B cell (primary cell): Measurements from ENCODE around the gene PLEKHJ1. TPM values are rescaled to one million over a fixed set of nuclear protein-coding genes. Genes with fewer than 3 reads are reported as not detected.
A peak's percentile ranks its signal among the peaks of the same experiment; 100 is the strongest.

Source experiments
- ATAC-seq: fragments of 200-7000 bp; cut with Tn5 transposase; one replicate; pipeline ENCODE4 v1.10.0; 2021; ENCODE audit warnings: low read depth, mild to moderate bottlenecking, moderate number of reproducible peaks, moderate library complexity
- CTCF ChIA-PET: fragments of 350-600 bp; sonication (Branson Sonifier 250); formaldehyde crosslinking; loops from one replicate; lab custom pipeline; 2021; ENCODE audit warnings: antibody characterized with exemption, inconsistent platforms; lab: Charles Lee
- POLR2A ChIA-PET: fragments of 350-600 bp; sonication (Branson Sonifier 250); formaldehyde crosslinking; loops from one replicate; lab custom pipeline; 2021; ENCODE audit warnings: antibody characterized with exemption; lab: Charles Lee
- DNase-seq: peaks from one replicate; pipeline ENCODE4 v3.0.0; 2013
- H2AFZ ChIP-seq: 2 replicates; pipeline ENCODE4 v1.6.1; 2012; ENCODE audit warnings: mild to moderate bottlenecking, low read depth, low read length; ENCODE audit not compliant: insufficient read depth, poor library complexity, severe bottlenecking
- H3K27ac ChIP-seq, 2 donors: 1 replicate in 1 of 2; 2 replicates in 1 of 2; pipeline ENCODE4 v1.5.1; 2012 to 2013; ENCODE audit warnings: low read length in 2 of 2, mild to moderate bottlenecking in 2 of 2, moderate library complexity in 1 of 2
- H3K27me3 ChIP-seq, 4 experiments: fragments of 200-600 bp in 1 of 4; sonication (generic) in 1 of 4; replicated peaks in 1 of 4; 1 replicate in 2 of 4; 2 replicates in 2 of 4; pipeline versions ENCODE4 v1.6.1 to v1.7.0; 2013 to 2016; ENCODE audit warnings: low read length in 3 of 4, mild to moderate bottlenecking in 2 of 4, mixed read lengths in 1 of 4, moderate library complexity in 1 of 4; ENCODE audit not compliant: insufficient read depth in 4 of 4, control insufficient read depth in 3 of 4; ENCODE audit errors: control extremely low read depth in 1 of 4
- H3K36me3 ChIP-seq, 2 experiments: replicated peaks in 1 of 2; 1 replicate in 1 of 2; 2 replicates in 1 of 2; pipeline versions ENCODE4 v1.6.1 to v1.7.1; 2013; ENCODE audit warnings: low read length in 1 of 2; ENCODE audit not compliant: insufficient read depth in 2 of 2, control insufficient read depth in 1 of 2; ENCODE audit errors: control extremely low read depth in 1 of 2, extremely low read depth in 1 of 2
- H3K4me1 ChIP-seq, 2 donors: fragments of 200-600 bp in 1 of 2; sonication (generic) in 1 of 2; 1 replicate in 1 of 2; 2 replicates in 1 of 2; pipeline versions ENCODE4 v1.5.1 to v1.6.1; 2013 to 2017; ENCODE audit warnings: low read length in 2 of 2; ENCODE audit not compliant: control insufficient read depth in 2 of 2, insufficient read depth in 2 of 2
- H3K4me2 ChIP-seq: replicated peaks from 2 replicates; pipeline ENCODE3; 2012; ENCODE audit warnings: mild to moderate bottlenecking, low read depth, low read length; ENCODE audit not compliant: poor library complexity, severe bottlenecking
- H3K4me3 ChIP-seq, 5 experiments: fragments of 200-600 bp in 1 of 5; sonication (generic) in 1 of 5; 1 replicate in 3 of 5; 2 replicates in 2 of 5; pipeline versions ENCODE4 v1.5.1 to v1.7.0; 2011 to 2016; ENCODE audit warnings: low read length in 4 of 5, mild to moderate bottlenecking in 4 of 5, low read depth in 2 of 5, control low read depth in 1 of 5, moderate library complexity in 1 of 5; ENCODE audit not compliant: insufficient read depth in 1 of 5; ENCODE audit errors: control extremely low read depth in 1 of 5, extremely low read depth in 1 of 5
- H3K79me2 ChIP-seq: fragments of 200-600 bp; sonication (generic); one replicate; pipeline ENCODE4 v1.6.0; 2016; ENCODE audit warnings: low read length; ENCODE audit not compliant: control insufficient read depth, insufficient read depth
- H3K9ac ChIP-seq: fragments of 200-600 bp; sonication (generic); 2 replicates; pipeline ENCODE4 v1.6.1; 2017; ENCODE audit warnings: mild to moderate bottlenecking, low read length, moderate library complexity
- H3K9me3 ChIP-seq, 3 donors: one replicate each; pipeline versions ENCODE4 v1.6.1 to v1.7.1; 2013; ENCODE audit warnings: low read length in 2 of 3; ENCODE audit not compliant: control insufficient read depth in 2 of 3, insufficient read depth in 1 of 3; ENCODE audit errors: control extremely low read depth in 1 of 3
- H4K20me1 ChIP-seq: 2 replicates; pipeline ENCODE4 v1.6.0; 2012; ENCODE audit warnings: mild to moderate bottlenecking, low read length; ENCODE audit not compliant: insufficient read depth, control insufficient read depth, poor library complexity, severe bottlenecking
- H3K27ac Mint-ChIP-seq: one replicate; pipeline ENCODE4 v1.8.0; 2021; ENCODE audit warnings: mixed read lengths
- H3K27me3 Mint-ChIP-seq: one replicate; pipeline ENCODE4 v1.8.0; 2021; ENCODE audit warnings: mixed read lengths
- H3K4me1 Mint-ChIP-seq: one replicate; pipeline ENCODE4 v1.8.0; 2021; ENCODE audit warnings: mixed read lengths
- H3K4me3 Mint-ChIP-seq: one replicate; pipeline ENCODE4 v1.8.0; 2021; ENCODE audit warnings: mixed read lengths
- H3K9me3 Mint-ChIP-seq: one replicate; pipeline ENCODE4 v1.8.0; 2022; ENCODE audit warnings: mixed read lengths; ENCODE audit not compliant: insufficient read depth
- EZH2 ChIP-seq: IDR thresholded peaks from 2 replicates; pipeline ENCODE4 v1.6.1; 2012; ENCODE audit warnings: borderline replicate concordance, low read depth, mild to moderate bottlenecking, moderate library complexity, low read length; ENCODE audit not compliant: insufficient read depth, poor library complexity, severe bottlenecking
- WGBS: methylation state at CpG from one replicate; pipeline ENCODE4 v1.1.5; 2013; ENCODE audit warnings: missing lambda C conversion rate; ENCODE audit not compliant: insufficient coverage; 5-methylcytosine and 5-hydroxymethylcytosine counted together
- intact Hi-C: fragments of 100-400 bp; cut with micrococcal nuclease; formaldehyde crosslinking; loops from one replicate; pipeline ENCODE4 v1.10.0; 2022
- polyA plus RNA-seq: library from polyadenylated mRNA; depleted of rRNA; stranded (reverse); fragments of >200 nt; gene quantifications from 2 replicates; pipeline ENCODE4 v1.2.3, GENCODE V29; 2012
- total RNA-seq, 2 donors: library from RNA; stranded (reverse); fragments of 120-200 nt in 1 of 2; gene quantifications; 1 replicate in 1 of 2; 2 replicates in 1 of 2; pipeline versions ENCODE4 v1.2.3 to v1.2.4, GENCODE V29; 2013 to 2022
- TF ChIP-seq, protein P1 (sequence below): fragments of 200-600 bp; IDR thresholded peaks from one replicate; pipeline ENCODE4 v1.8.0; 2022; ENCODE audit warnings: antibody characterized with exemption, mild to moderate bottlenecking

Gene PLEKHJ1
- total and polyA plus RNA-seq, 2 donors (not counting 1 experiment from before 2014, with no cell fraction given): 86.7 to 117 TPM

DNA sequence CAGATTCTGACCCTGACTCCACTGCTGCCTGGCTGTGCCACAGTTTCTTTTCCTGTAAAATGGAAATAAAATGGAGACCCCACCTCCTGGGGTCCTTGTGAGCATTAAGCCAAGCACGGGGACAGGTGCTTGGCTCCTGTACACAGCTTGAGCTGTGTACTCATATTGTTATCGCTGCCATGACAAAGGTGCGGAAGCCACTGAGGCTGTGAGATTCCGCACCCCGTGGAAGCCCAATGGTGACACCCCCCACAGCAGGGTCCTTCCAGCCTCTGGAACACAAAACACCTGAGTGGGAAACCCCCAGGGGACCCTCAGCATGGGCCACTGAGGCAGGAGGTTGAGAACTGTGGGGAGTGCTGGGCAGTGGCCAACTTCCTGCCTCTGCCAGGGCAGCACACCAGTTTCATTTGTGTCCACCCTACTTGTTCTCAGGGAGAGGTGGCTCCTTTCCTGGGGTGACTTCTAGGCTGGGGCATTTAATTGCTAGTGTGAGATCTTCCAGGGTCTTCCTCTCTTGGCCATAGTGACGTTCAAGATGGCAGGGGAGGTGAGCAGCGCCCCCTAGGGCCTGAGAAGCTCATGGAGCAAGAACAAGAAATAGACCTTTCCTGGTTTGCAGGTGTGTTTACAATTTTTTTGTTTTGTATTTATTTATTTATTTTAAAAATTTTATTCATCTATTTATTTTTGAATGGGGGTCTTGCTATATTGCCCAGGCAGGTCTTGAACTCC, 25.5 kb upstream of the PLEKHJ1 start:
- no peak for DNase-seq
- no peak overlapping the region for H3K4me3 ChIP-seq
- peaks cover 45% of the 10 kb centered on the region for H3K79me2 ChIP-seq
- H3K27ac ChIP-seq: no peak overlapping the region
- H3K27ac Mint-ChIP-seq: peak overlapping the region; percentile 85
- H3K4me3 Mint-ChIP-seq: peak overlapping the region; percentile 55
- H3K4me2 ChIP-seq: no peak overlapping the region
- CTCF ChIA-PET: interaction anchor here (0.8 to 5.3 kb wide), 6 partner anchors 9 to 106 kb away, joined by 4 to 66 read pairs (median 6); no protein-coding TSS in a partner anchor
- intact Hi-C loops: loop anchor here (10.0 kb wide), 1 partner anchor 363 kb away; no protein-coding TSS in a partner anchor
- H3K9me3 ChIP-seq: peaks cover 0 to 18% (median 0%) of the 10 kb centered on the region in 3 donors
- no peak overlapping the region for H3K9ac ChIP-seq
- POLR2A ChIA-PET: interaction anchor here (0.7 to 1.6 kb wide), 3 partner anchors 8 to 11 kb away, joined by 3 to 13 read pairs (median 3); no protein-coding TSS in a partner anchor
- no peaks in the 10 kb centered on the region for H4K20me1 ChIP-seq
- ATAC-seq: no peak
- H3K27me3 Mint-ChIP-seq: no peaks in the 10 kb centered on the region
- H2AFZ ChIP-seq: no peak overlapping the region
- 94% methylated on average over 3 of the region's 7 CpGs for WGBS
- peaks cover 50% of the 10 kb centered on the region for H3K4me1 Mint-ChIP-seq
- no peaks in the 10 kb centered on the region for H3K27me3 ChIP-seq
- H3K4me1 ChIP-seq: peaks cover 54 to 88% of the 10 kb centered on the region in 2 donors
- H3K36me3 ChIP-seq: no peaks in the 10 kb centered on the region
- TF ChIP-seq, protein P1, sequence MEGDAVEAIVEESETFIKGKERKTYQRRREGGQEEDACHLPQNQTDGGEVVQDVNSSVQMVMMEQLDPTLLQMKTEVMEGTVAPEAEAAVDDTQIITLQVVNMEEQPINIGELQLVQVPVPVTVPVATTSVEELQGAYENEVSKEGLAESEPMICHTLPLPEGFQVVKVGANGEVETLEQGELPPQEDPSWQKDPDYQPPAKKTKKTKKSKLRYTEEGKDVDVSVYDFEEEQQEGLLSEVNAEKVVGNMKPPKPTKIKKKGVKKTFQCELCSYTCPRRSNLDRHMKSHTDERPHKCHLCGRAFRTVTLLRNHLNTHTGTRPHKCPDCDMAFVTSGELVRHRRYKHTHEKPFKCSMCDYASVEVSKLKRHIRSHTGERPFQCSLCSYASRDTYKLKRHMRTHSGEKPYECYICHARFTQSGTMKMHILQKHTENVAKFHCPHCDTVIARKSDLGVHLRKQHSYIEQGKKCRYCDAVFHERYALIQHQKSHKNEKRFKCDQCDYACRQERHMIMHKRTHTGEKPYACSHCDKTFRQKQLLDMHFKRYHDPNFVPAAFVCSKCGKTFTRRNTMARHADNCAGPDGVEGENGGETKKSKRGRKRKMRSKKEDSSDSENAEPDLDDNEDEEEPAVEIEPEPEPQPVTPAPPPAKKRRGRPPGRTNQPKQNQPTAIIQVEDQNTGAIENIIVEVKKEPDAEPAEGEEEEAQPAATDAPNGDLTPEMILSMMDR: peak; percentile 54
- TF ChIP-seq EZH2: no peak
- no peaks in the 10 kb centered on the region for H3K9me3 Mint-ChIP-seq
